ENCODE measurements around the gene SELENOT. TPM values are rescaled to one million over a fixed set of nuclear protein-coding genes. Genes with fewer than 3 reads are reported as not detected.

SELENOT gene
- total RNA-seq, 1 donor from 2014 or later = 137 TPM

- ChIA-PET CTCF (no interaction called here), POLR2A (no interaction called here)
- DNase-seq (no peak), ATAC-seq (ENCODE audit: low read depth) (no peak)
- no peaks in the 10 kb centered on the region for H3K9me3 Mint-ChIP-seq
- no peak for TF ChIP-seq CTCF (IDR thresholded peaks at IDR 0.05)
- intact Hi-C loops (cut with micrococcal nuclease) = no loop called here
- no peak overlapping the region for H3K27ac Mint-ChIP-seq
- peaks cover 2% of the 10 kb centered on the region for H3K4me1 Mint-ChIP-seq
- no peak overlapping the region for H3K4me3 Mint-ChIP-seq
- no peaks in the 10 kb centered on the region for H3K27me3 Mint-ChIP-seq
- no peaks in the 10 kb centered on the region for H3K36me3 Mint-ChIP-seq (ENCODE audit: low read depth)
Measured at GRCh38 chr3:150656316-150656715, 53.2 kb downstream of the SELENOT start.

DNA sequence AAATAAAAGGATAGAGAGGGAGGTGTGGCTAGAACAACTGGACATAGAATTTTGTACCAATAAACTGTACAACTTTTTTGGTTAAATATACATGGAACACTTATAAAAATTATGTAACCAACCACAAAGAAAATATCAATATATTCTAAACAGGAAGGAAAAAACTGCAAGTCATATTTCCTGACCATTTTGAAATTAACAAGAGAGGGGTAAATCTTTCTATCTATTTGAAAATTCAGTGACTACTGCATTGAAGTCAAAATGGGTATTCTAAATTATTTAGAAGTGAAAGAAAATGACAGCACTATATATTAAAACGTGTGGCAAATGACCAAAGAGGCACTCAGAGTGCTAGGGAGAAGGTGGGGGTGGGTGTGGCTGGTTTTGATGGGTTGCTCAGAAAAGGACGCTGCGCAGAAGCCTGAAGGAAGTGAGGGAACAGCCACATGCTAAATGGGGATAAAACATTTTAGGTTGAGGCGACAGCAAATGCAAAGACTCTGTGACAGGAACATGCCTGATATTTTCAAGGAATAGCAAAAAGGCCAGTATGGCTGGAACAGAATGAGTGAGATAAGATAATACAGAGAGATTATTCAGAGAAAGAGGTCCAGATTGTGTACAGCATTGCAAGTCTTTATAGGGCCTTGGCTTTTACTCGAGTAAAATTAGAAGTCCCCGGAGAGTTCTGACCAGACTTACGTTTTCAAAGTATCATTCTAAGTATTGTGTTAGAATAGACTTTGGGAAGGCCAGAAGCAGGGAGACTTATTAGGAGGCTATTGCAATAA, 59.5 kb downstream of the SELENOT start:
- DNase-seq (no peak), ATAC-seq (ENCODE audit: low read depth) (no peak)
- TF ChIP-seq CTCF (IDR thresholded peaks at IDR 0.05) = no peak
- Mint-ChIP-seq H3K36me3 (ENCODE audit: low read depth) (no peaks in the 10 kb centered on the region), H3K27ac (no peak overlapping the region), H3K9me3 (no peaks in the 10 kb centered on the region), H3K4me1 (no peaks in the 10 kb centered on the region), H3K27me3 (no peaks in the 10 kb centered on the region), H3K4me3 (no peak overlapping the region)
- ChIA-PET POLR2A (no interaction called here), CTCF (no interaction called here)
- intact Hi-C loops (cut with micrococcal nuclease) = no loop called here

GRCh38 chr3:150663461-150663860, 60.3 kb downstream of the SELENOT start:
- H3K36me3 Mint-ChIP-seq (ENCODE audit: low read depth) = no peaks in the 10 kb centered on the region
- ChIA-PET POLR2A (no interaction called here), CTCF (no interaction called here)
- H3K27me3 Mint-ChIP-seq = no peaks in the 10 kb centered on the region
- DNase-seq (no peak), ATAC-seq (ENCODE audit: low read depth) (no peak)
- H3K9me3 Mint-ChIP-seq = no peaks in the 10 kb centered on the region
- no peak for TF ChIP-seq CTCF (IDR thresholded peaks at IDR 0.05)
- no peak overlapping the region for H3K4me3 Mint-ChIP-seq
- intact Hi-C loops (cut with micrococcal nuclease) = no loop called here
- H3K27ac Mint-ChIP-seq = no peak overlapping the region
- H3K4me1 Mint-ChIP-seq = no peaks in the 10 kb centered on the region

DNA sequence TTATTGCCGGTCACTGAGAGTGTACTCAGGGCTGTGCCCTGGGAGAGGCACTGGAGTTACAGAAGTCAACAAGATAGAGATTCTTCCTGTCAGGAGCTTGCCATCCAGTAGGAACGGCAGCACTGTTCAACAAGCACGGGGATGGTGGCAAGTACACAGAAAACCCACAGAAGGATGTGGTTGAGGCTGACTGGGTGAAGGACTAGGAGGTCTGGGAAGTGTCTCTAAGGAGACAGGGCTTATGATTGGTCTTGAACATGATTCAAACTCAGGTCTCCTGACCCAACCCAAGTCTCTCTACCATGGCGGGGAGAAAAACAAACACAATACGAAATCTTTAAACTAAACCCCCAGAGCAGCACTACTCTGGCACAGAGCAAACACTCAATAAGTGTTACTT, 63.0 kb downstream of the SELENOT start:
- Mint-ChIP-seq H3K27ac (no peak overlapping the region), H3K27me3 (no peaks in the 10 kb centered on the region), H3K36me3 (ENCODE audit: low read depth) (no peaks in the 10 kb centered on the region), H3K9me3 (no peaks in the 10 kb centered on the region), H3K4me1 (no peaks in the 10 kb centered on the region), H3K4me3 (no peak overlapping the region)
- TF ChIP-seq CTCF (IDR thresholded peaks at IDR 0.05) = no peak
- ChIA-PET CTCF (no interaction called here), POLR2A (no interaction called here)
- intact Hi-C loops (cut with micrococcal nuclease) = no loop called here
- ATAC-seq (ENCODE audit: low read depth) (no peak), DNase-seq (no peak)

GRCh38 chr3:150673966-150674365, 70.8 kb downstream of the SELENOT start:
- ChIA-PET CTCF (interaction anchor here (1.2 kb wide), 1 partner anchor 114 kb away, joined by 4 read pairs; no protein-coding TSS in a partner anchor), POLR2A (no interaction called here)
- Mint-ChIP-seq H3K27me3 (no peaks in the 10 kb centered on the region), H3K4me3 (no peak overlapping the region), H3K27ac (no peak overlapping the region), H3K36me3 (ENCODE audit: low read depth) (no peaks in the 10 kb centered on the region), H3K9me3 (peaks cover 16% of the 10 kb centered on the region), H3K4me1 (no peaks in the 10 kb centered on the region)
- ATAC-seq (ENCODE audit: low read depth) (no peak), DNase-seq (no peak)
- intact Hi-C loops (cut with micrococcal nuclease) = no loop called here
- TF ChIP-seq CTCF (IDR thresholded peaks at IDR 0.05) = no peak

Measured in activated B cell treated with CpG ODN at 0.5 μM for 24 hours (primary cell).